Thyroid gland (tissue), 4 donors: ENCODE data around the gene MACROH2A1.

Source experiments
- POLR2A ChIP-seq, 2 donors: fragments of 450-650 bp; IDR thresholded peaks; one replicate each; pipeline ENCODE4 v1.6.1; 2017; ENCODE audit warnings: antibody characterized with exemption in 2 of 2, mild to moderate bottlenecking in 2 of 2, moderate library complexity in 1 of 2
- TF ChIP-seq, protein P1 (sequence below), 6 experiments: fragments of 200-600 bp in 3 of 6; fragments of 450-650 bp in 3 of 6; sonication (generic) in 3 of 6; IDR thresholded peaks; one replicate each; pipeline ENCODE4 v1.5.1; 2016 to 2019; ENCODE audit warnings: antibody characterized with exemption in 6 of 6, mild to moderate bottlenecking in 2 of 6, inconsistent platforms in 1 of 6, moderate library complexity in 1 of 6

DNA sequence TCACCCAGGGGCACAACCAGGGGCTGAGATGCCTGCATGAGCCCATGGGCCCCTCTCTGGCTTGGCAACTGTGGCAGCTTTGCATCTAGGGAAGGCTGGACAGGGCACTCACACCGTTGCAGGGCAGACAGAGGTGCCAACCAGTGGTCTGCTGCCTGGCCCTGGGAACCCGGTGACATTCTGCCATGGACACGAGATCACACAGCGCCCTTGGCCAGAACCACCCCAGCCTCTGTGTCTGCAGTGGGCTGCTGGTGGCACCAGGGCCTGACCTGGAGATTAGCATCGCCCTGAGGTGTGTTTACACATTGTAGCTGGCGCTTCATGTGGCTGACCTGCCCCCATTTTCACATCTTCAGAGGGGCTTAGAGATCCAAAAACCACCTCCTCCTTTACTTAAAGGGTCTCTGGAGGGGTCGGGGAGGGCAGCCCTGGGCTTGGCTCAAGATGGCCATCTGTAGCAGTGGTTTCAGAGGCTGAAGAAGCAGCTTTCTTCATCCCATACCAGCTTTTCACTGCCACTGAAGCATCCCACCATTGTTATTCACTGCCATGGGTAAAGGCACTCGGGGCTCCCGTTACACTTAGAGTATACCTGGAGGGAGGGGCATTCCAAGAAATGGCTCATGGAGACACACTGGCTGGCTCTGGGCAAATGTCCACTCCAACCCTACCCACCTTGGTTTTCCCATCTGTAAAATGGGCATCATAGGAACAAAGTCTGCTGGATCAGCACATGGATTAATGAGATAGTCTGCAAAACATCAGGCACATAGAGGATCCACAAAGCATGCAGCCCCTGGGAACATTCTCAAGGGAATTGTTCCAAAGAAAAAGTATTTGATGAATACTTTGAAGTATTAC is 36.7 kb upstream of the MACROH2A1 start:
- TF ChIP-seq, protein P1, sequence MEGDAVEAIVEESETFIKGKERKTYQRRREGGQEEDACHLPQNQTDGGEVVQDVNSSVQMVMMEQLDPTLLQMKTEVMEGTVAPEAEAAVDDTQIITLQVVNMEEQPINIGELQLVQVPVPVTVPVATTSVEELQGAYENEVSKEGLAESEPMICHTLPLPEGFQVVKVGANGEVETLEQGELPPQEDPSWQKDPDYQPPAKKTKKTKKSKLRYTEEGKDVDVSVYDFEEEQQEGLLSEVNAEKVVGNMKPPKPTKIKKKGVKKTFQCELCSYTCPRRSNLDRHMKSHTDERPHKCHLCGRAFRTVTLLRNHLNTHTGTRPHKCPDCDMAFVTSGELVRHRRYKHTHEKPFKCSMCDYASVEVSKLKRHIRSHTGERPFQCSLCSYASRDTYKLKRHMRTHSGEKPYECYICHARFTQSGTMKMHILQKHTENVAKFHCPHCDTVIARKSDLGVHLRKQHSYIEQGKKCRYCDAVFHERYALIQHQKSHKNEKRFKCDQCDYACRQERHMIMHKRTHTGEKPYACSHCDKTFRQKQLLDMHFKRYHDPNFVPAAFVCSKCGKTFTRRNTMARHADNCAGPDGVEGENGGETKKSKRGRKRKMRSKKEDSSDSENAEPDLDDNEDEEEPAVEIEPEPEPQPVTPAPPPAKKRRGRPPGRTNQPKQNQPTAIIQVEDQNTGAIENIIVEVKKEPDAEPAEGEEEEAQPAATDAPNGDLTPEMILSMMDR (IDR thresholded peaks at IDR 0.05), result no peak
- no peak for TF ChIP-seq POLR2A (IDR thresholded peaks at IDR 0.05)
